GM19193 (cell line): ENCODE results near the gene RGP1.

Experiments used
- POLR2A ChIP-seq: IDR thresholded peaks from 4 replicates; pipeline ENCODE4 v1.6.1; 2011; ENCODE audit not compliant: insufficient read depth, insufficient read length; ENCODE audit errors: extremely low read depth

RGP1 gene

DNA sequence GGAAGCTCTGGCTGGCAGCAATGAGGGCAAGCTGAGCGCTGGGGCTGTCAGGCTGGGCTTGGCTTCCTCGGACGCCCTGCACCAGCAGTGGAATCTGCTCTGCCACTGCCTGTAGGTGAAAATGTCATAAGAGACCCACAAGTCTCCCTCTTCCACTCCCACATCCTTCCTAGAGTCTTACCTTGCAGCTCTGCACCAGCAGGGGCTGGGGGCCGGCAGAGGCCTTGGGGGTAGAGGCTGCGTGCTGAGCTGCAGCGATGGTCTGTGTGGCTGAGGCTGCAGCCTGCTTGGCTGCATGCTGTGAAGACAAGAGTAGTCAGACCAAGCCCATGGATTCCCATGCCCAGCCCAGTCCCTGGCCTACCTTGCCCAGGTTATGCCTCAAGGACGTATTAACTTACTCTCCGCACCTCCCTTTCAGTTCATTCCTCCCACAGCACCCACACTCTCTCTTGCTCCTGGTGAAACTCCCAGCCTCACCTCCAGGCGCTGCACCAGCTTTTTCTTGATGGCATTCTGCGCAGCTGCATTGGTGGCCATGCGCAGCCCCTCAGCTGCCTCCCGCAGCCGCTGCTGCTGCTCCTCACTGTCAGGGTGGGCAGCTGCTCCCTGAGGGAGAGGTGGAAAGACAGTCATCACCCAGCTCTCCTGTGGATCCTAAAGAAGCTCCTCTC is 34.4 kb upstream of the RGP1 start:
- no peak for TF ChIP-seq POLR2A

DNA sequence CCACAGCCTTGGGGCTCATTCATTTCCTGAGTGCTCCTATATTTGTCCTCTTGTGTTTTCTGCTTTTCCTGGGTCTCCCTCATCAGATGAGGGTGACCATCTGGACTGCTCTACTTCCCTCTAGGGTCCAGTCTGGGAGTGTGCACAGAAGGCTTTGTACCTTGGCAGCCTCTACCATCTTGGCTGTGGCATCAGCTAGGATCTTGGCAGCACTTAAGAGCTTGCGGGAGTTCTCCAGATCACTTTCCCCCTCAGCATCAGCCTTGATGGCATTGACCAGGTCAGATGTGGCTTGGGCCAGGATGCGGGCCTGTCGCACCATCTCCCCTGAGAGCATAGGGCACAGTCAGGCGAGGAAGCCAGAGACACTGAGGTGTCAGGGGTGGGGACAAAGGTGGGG is 32.9 kb upstream of the RGP1 start:
- peak; percentile 21 for TF ChIP-seq POLR2A

DNA sequence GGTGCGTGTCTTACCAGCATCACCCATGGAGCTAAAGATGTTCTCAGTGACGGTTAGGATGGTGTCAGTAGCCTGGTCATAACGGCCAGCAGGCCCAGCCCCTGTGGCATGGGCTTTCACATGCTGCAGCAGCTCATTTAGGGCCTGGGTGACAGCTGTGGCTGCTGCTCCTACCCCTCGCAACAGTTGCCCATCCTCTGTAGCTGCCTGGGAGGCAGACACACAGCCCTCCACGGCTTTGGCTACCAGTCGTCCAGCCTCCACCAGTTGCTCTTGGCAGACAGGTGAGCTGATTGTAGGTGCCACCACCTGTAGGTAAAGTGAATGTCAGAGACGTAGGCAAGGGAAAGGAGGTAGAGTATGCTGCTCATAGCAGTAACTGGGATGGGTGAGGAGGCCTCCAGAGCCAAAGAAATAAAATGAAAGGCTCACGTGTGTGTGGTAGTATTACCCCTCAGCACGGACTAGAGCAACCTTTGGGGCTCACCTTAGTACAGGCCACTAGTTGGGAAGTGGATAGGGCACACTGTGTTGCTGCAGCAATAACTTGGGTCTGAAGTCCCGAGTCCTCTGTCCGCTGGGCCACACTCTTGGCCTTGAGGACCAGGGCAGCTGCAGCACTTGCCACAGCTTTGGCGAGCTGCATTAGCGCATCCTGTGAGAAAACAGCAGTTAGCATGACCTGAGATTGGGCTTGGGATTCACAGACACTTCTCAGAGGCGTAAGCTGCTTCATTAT is 31.8 kb upstream of the RGP1 start:
- TF ChIP-seq POLR2A = no peak

DNA sequence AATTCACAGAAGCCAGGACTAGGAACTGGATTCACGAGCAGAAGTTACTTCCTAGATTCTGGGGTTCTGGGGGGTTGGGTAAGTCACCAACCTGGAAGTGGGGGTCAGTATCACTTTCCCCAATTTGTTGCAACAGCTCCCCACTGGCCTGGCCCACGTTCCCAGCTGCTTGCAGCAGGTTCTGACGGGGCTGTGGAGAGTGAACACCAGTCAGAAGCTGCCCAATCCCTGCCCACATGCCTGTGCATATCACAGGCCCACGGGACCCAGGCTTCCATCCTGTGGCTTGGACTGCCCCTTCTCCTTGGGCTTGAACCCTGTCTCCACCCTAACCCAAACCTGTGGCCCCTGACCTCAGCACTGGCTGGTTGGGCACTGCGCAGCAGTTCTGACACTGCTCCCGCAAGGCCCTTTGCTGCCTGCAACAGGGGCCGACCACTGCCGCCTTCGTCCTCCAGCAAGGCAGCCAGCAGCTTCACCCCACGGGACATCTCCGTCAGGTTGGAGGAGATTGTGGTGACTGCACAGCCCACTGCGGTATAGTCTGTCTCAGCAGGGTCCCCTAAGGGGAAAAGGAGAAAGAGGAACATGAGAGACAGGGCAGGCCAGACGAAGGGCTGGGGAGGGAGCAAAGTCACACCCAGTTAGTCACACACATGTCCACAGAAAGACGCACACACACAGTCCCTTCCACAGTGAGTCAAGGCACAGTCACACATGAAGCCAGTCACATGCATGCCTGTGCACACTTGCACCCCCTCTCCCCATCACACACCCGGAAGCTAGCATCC is 30.2 kb upstream of the RGP1 start:
- TF ChIP-seq POLR2A = no peak

DNA sequence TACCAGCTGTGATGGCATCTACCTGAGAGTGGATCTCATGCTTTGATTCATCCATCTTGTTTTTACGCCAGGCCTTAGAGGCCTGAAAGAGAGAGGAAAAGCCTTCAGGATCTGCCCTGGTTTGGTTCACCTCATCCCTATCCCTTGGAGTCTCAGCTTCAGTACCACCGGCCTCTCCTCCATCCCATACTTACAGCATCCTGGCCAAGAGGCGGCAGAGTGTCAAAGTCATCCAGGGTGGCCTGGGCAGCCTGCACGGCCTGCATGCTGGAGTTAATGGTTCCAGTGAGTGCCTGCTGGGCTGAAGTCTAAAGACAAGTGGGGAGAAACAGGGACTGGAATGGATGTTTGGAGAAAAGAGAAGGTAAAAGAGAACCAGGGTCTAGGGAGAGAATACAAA is 29.5 kb upstream of the RGP1 start:
- TF ChIP-seq POLR2A = no peak

DNA sequence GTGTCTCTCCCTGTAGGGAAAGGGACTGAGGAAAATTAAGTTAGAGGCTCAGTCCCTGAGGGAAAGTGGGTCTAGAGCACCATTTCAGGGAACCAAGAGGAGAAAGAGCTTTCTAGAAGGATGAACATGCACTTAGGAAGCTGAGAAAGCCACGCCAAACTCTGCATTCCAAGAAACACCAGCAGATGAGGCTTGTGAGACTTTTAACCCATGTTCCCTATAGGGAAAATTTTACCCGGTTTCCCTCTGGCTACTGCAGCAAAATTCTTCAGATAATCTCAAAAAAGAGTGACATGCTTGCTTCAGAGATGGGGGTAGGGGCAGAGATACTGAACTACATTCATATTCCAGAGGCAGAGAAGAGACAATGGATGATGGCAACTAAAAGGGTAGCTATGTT is 25.7 kb upstream of the RGP1 start:
- no peak for TF ChIP-seq POLR2A

DNA sequence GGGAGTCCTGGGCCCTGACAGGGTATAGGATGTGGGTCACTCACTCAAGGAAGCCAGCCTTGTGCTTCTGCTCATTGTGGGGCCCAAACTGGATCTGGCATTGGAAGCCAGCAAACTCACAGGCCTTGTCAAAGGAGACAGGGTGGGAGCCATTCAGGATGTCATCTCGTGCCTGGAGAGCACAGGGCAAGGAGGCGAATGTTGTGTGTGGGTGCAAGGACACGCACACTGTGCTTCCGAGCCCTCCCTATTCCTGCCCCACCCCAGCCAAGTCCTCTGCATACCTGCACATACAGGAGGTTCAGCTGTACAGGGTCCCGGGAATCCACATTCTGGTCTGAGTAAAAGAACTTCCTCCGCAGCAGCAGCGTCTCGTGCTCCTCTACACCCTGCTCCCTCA is 25.2 kb upstream of the RGP1 start:
- no peak for TF ChIP-seq POLR2A

DNA sequence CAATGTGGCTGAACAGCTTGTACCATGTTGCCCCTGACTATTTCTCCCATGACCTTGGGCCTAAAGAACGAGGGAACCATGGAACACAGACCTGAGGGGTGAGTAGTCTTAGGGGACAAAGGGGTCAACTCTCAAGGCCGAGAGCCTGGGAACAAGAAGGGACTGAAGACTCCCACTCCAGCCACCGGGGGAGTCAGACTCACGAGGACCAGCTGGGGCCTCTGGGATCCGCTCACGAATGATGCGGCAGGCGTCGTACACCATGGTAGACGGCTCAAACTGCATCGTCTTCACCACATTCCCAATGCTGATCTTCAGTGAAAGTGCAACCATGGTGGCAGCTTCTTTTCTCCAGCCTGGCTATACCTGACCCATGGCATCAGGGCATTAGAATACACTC is 23.7 kb upstream of the RGP1 start:
- no peak for TF ChIP-seq POLR2A

DNA sequence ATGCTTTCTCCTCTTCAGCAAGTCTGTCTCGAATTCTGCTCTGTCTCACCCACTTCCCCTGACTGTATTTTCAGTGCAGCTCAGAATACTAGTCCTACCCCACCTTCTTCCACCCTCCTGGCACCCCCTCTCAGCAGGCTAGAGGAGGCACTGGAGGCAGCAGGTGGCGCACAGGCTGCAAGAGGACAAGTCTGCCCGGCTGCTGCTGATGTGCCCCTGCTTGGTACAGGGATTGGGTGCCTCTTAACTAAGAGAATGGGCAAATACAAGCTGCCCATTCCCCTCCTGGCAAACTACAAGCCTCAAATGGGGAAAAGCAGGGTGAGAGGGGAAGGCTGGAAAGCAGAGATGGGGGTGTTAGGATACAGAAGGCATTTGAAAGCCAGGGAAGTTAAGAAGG is 22.2 kb upstream of the RGP1 start:
- no peak for TF ChIP-seq POLR2A

DNA sequence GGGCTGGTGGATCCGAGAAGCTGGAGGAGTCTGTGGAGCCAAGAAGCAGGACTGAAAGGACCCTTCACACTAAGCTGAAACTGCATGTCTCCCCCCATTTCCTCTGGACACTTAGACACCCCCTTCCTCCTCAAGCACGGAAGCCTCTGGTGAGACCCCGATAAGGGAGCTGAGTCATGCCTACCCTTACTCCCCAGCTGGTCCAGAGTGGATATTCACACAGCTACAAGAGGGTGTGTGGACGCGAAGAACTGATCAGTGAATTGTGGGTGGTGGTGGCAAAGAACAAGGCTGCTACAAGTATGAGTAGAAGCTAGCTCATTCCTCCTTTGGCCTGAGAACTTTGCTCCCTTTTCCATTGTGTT is 21.4 kb upstream of the RGP1 start:
- TF ChIP-seq POLR2A = no peak

DNA sequence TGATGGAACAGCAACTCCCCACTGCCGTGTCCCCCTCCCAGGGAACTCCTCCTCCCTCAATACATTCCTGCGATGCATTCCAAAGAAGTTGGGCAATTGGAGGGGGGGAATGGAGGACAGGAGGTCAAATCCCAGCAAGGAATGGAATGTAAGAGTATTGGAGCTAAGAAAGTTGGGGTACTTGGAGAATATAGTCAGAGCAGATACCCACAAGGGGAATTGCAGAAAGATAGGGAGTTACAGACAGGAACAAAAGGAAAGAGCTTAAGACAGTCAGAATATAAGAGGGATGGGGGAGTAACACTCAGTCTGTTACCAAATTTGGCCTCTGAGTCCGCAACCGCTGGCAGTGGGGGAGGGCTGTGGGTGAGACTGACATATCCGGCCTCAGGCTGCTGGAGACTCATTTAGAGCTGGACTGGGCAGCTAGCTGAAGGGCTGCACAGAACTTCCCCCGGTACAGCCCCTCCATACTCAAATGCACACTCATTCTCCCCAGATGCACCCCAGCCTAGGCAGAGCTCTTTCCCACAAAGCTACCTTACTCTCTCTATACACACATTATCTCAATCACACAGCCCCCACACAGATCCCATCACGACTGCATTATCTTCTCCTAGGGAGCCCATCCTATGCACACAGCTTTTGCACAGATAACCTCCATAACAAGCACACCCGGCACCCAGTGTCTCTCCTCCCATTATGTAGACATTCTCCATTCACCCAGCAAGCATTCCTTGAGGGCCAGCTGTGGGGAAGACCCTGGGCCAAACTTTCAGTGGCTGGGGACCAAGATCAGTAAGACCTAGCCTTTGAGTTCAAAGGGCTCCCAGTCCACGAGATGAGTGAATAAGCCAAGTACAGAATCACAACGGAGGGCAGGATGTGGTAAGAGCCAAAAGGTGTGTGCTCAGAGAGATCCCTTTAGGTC is 20.8 kb upstream of the RGP1 start:
- peak; percentile 64 for TF ChIP-seq POLR2A

DNA sequence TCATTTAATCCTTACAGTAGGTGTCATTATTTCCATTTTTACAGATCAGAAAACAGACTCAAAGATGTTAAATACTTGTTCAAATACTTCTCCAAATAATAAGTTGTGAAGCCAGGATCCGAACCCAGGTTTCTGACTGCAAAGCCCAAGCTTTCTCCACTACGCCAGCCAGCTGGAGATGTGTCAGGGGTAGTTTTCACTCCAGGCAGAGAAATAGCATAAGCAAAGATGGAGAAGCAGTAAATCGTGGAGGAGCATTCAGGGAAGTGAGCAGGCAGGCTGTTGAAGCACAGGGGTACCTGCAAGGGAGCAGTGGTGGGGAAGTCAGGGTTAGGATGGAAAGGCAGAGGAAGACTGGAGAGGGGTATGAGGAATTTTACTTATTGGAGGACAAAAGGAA is 20.0 kb upstream of the RGP1 start:
- no peak for TF ChIP-seq POLR2A

DNA sequence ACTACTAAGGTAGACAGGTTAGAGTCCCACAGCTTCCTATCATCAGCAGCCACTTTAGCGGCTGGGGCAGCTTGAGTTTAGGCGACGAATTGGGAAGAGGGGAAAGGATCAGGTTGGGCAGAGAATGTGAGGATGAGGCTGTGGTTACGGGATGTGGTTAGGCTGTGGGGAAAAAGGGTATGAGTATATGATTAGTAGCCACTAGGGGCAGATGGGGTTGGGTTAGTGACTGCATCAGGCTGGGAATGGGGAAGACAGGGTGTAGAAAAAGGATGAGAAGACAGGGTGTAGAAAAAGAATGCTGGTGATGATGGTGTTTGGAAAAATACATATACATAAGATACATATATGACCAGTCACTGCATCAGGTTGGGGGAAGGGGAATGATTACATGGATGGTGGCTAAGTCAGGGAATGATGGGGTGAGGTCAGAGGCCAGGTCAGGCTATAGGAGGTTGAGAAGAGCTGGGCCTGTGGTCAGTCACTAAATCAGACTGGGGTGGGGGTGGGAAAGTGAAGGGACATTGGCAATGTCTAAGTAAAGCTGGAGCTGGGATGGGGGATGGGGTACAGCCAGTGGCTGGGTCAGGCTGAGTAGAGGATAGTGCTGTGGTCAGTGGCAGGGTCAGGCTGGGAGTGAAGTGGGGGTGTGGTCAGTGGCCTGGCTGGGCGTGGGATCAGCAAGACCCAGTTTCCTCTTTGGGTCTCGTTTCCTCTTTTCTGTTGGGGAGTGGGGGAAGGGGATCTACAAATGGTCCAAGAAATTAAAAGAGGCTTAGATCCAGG is 19.2 kb upstream of the RGP1 start:
- no peak for TF ChIP-seq POLR2A

DNA sequence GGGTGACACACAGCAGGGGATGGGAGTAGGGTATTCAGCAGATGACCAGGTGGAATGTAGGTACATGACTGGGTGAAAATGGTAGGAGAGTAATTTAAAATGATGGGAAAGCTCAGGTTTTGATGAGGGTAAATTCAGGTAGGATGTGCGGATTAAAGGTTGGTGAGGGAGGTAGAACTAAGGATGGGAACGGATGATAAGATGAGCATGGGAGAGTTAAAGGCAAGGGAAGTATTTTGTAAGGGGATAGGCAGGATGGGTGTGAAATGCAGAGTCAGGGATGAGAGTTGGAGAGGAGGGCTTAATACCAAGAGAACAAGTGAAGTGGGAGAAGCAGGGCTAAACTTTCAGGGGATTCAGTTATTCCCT is 18.6 kb upstream of the RGP1 start:
- TF ChIP-seq POLR2A = no peak
